ENCODE results near the gene FUCA1. TPM values are rescaled to one million over a fixed set of nuclear protein-coding genes. Genes with fewer than 3 reads are reported as not detected.

Gene FUCA1
- total RNA-seq, 1 donor from 2014 or later: 18.1 TPM

DNA sequence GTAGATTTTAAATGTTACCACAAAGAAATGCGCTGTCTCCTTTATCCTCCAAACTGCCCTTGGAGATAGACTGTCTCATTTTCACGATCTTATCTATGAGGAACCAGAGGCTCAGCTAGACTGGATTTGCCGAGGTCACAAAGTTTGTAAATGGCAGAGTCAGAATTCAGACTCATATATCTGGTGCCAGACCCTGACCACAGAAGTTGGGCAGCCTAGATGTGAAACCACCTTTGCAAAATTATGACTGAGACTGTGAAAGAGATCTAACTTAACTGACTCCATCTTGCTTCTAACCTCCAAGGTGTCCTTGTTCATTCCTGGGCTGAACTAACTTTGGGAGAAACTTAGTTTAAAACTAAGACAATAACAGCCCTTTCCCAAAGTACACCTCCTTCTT, 31.0 kb upstream of the FUCA1 start:
- TF ChIP-seq, protein P1, sequence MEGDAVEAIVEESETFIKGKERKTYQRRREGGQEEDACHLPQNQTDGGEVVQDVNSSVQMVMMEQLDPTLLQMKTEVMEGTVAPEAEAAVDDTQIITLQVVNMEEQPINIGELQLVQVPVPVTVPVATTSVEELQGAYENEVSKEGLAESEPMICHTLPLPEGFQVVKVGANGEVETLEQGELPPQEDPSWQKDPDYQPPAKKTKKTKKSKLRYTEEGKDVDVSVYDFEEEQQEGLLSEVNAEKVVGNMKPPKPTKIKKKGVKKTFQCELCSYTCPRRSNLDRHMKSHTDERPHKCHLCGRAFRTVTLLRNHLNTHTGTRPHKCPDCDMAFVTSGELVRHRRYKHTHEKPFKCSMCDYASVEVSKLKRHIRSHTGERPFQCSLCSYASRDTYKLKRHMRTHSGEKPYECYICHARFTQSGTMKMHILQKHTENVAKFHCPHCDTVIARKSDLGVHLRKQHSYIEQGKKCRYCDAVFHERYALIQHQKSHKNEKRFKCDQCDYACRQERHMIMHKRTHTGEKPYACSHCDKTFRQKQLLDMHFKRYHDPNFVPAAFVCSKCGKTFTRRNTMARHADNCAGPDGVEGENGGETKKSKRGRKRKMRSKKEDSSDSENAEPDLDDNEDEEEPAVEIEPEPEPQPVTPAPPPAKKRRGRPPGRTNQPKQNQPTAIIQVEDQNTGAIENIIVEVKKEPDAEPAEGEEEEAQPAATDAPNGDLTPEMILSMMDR (IDR thresholded peaks at IDR 0.05; ENCODE audit: unreplicated experiment): no peak
- Mint-ChIP-seq H3K9me3 (ENCODE audit: low read depth) (no peaks in the 10 kb centered on the region), H3K4me1 (ENCODE audit: low read depth) (no peaks in the 10 kb centered on the region), H3K27ac (no peak overlapping the region), H3K27me3 (peaks cover 53% of the 10 kb centered on the region), H3K4me3 (ENCODE audit: low read depth) (no peak overlapping the region), H3K36me3 (ENCODE audit: insufficient read depth) (no peaks in the 10 kb centered on the region)
- no peak for DNase-seq (ENCODE audit: low spot score, unreplicated experiment)

- H3K27me3 Mint-ChIP-seq: peaks cover 43% of the 10 kb centered on the region
- DNase-seq (ENCODE audit: low spot score, unreplicated experiment): no peak
- H3K36me3 Mint-ChIP-seq (ENCODE audit: insufficient read depth): no peaks in the 10 kb centered on the region
- H3K4me3 Mint-ChIP-seq (ENCODE audit: low read depth): no peak overlapping the region
- H3K27ac Mint-ChIP-seq: no peak overlapping the region
- H3K9me3 Mint-ChIP-seq (ENCODE audit: low read depth): no peaks in the 10 kb centered on the region
- TF ChIP-seq, protein P1 (IDR thresholded peaks at IDR 0.05; ENCODE audit: unreplicated experiment): no peak
- no peaks in the 10 kb centered on the region for H3K4me1 Mint-ChIP-seq (ENCODE audit: low read depth)
These were observed 29.0 kb upstream of the FUCA1 start for GRCh38 chr1:23897083-23897482.

DNA sequence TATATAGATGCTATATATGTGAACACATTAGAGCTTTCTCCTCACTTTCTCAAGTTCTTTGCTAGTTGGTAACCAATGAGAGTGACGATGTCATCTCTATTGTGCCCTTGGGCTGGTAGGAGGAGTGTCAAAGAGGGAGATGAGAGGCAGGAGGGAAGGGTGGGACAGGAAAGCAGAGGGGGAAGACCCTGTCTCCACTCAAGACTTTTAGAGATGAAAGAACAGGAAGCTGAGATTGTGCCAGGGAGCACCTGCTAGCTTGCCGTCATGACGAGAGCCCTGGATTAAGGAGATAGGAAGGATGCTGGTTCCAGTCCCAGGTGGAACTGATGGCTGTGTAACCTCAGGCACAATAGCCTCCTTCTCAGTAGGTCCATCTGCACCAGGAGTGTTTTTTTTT, 28.4 kb upstream of the FUCA1 start:
- no peaks in the 10 kb centered on the region for H3K36me3 Mint-ChIP-seq (ENCODE audit: insufficient read depth)
- TF ChIP-seq, protein P1 (IDR thresholded peaks at IDR 0.05; ENCODE audit: unreplicated experiment): no peak
- no peak overlapping the region for H3K4me3 Mint-ChIP-seq (ENCODE audit: low read depth)
- H3K27ac Mint-ChIP-seq: no peak overlapping the region
- peaks cover 43% of the 10 kb centered on the region for H3K27me3 Mint-ChIP-seq
- no peaks in the 10 kb centered on the region for H3K4me1 Mint-ChIP-seq (ENCODE audit: low read depth)
- no peak for DNase-seq (ENCODE audit: low spot score, unreplicated experiment)
- no peaks in the 10 kb centered on the region for H3K9me3 Mint-ChIP-seq (ENCODE audit: low read depth)

DNA sequence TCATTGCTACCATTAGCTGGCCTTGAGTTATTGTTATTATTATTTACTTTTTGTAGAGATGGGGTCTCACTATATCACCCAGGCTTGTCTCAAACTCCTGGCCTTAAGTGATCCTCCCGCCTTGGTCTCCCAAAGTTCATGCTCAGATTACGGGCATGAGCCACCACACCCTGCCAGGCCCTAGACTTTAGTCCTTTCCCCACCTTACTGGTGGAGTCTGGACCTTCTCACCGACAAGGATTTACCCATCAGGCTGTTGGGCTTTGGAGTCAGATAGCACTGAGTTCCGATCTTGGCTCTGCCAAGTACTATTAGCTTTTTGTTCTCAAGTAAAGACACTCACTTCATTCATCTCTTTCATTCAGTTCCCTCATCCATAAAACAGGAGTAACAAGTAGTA, 27.9 kb upstream of the FUCA1 start:
- TF ChIP-seq, protein P1 (IDR thresholded peaks at IDR 0.05; ENCODE audit: unreplicated experiment): no peak
- no peaks in the 10 kb centered on the region for H3K9me3 Mint-ChIP-seq (ENCODE audit: low read depth)
- H3K27me3 Mint-ChIP-seq: peaks cover 38% of the 10 kb centered on the region
- no peaks in the 10 kb centered on the region for H3K4me1 Mint-ChIP-seq (ENCODE audit: low read depth)
- no peak for DNase-seq (ENCODE audit: low spot score, unreplicated experiment)
- no peaks in the 10 kb centered on the region for H3K36me3 Mint-ChIP-seq (ENCODE audit: insufficient read depth)
- H3K4me3 Mint-ChIP-seq (ENCODE audit: low read depth): no peak overlapping the region
- H3K27ac Mint-ChIP-seq: no peak overlapping the region

- Mint-ChIP-seq H3K36me3 (ENCODE audit: insufficient read depth) (no peaks in the 10 kb centered on the region), H3K4me1 (ENCODE audit: low read depth) (no peaks in the 10 kb centered on the region), H3K27me3 (peaks cover 29% of the 10 kb centered on the region), H3K27ac (no peak overlapping the region), H3K9me3 (ENCODE audit: low read depth) (no peaks in the 10 kb centered on the region), H3K4me3 (ENCODE audit: low read depth) (no peak overlapping the region)
- DNase-seq (ENCODE audit: low spot score, unreplicated experiment): no peak
- TF ChIP-seq, protein P1 (IDR thresholded peaks at IDR 0.05; ENCODE audit: unreplicated experiment): no peak
These were observed 27.0 kb upstream of the FUCA1 start for GRCh38 chr1:23895082-23895481.
